T-helper 1 cell treated with Interleukin-12 subunit alpha and Interleukin-12 subunit beta and Interleukin-4 antibody, amounts not matched to agents 30 ng/mL and 1 ng/mL, for 36 hours (primary cell): ENCODE results near the gene LONRF2. TPM values are rescaled to one million over a fixed set of nuclear protein-coding genes. Genes with fewer than 3 reads are reported as not detected.
"Not testable (repeated sequence)": the region's sequence is repeated elsewhere in the genome, so short reads cannot be mapped to it uniquely, and the experiment has no call there.

Experiments used
- intact Hi-C: fragments of 100-400 bp; cut with micrococcal nuclease; formaldehyde crosslinking; loops from one replicate; pipeline ENCODE4 v1.15.1; 2024
- total RNA-seq: library from RNA; stranded (reverse); gene quantifications from 2 replicates; pipeline ENCODE4 v1.2.3, GENCODE V29; 2022

Gene LONRF2
- 0.54 and 0.56 TPM in 2 replicates for total RNA-seq

- intact Hi-C loops = loop anchor here (5.0 kb wide), 1 partner anchor 35 kb away; no protein-coding TSS in a partner anchor
These were observed at the start of gene LONRF2 for GRCh38 chr2:100321866-100322820. LONRF2 (minus strand) TSS chr2:100322501; CDS start chr2:100322093, 408 bp downstream.

GRCh38 chr2:100367163-100367562 is 44.9 kb upstream of the LONRF2 start:
- intact Hi-C loops = no loop called here

DNA sequence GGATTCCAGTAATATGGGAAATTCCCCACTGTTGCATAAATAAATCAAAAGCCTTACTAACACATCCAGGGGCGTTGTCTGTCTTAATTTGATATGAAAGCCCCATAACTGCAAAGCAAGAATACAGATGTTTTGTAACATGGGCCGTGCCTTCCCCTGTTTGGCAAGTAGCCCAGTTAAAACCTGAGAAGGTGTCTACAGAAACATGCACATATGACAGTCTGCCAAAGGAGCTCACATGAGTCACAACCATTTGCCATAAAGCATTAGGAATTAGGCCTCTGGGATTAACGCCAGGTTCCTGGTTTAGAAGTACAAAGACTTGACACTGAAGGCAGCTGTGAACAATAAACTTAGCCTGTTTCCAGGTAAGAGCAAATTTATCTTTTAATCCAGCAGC is 43.1 kb upstream of the LONRF2 start:
- intact Hi-C loops = no loop called here

DNA sequence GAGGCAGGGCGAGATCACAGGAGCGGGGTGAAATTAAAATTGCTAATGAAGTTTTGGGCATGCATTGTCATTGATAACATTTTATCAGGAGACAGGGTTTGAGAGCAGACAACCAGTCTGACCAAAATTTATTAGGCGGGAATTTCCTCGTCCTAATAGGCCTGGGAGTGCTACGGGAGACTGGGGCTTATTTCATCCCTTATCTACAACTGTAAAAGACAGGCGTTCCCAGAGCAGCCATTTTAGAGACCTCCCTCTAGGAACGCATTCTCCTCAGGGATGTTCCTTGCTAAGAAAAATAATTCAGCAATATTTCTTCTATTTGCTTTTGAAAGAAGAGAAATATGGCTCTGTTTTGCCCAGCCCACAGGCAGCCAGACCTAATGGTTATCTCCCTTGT is 40.0 kb upstream of the LONRF2 start:
- intact Hi-C loops = not testable (repeated sequence)

GRCh38 chr2:100359576-100359975 is 37.3 kb upstream of the LONRF2 start:
- intact Hi-C loops = no loop called here

GRCh38 chr2:100358554-100358953 is 36.3 kb upstream of the LONRF2 start:
- intact Hi-C loops = no loop called here

GRCh38 chr2:100352521-100352920 is 30.2 kb upstream of the LONRF2 start:
- intact Hi-C loops = no loop called here

GRCh38 chr2:100350661-100351185 is 28.4 kb upstream of the LONRF2 start:
- intact Hi-C loops = no loop called here

DNA sequence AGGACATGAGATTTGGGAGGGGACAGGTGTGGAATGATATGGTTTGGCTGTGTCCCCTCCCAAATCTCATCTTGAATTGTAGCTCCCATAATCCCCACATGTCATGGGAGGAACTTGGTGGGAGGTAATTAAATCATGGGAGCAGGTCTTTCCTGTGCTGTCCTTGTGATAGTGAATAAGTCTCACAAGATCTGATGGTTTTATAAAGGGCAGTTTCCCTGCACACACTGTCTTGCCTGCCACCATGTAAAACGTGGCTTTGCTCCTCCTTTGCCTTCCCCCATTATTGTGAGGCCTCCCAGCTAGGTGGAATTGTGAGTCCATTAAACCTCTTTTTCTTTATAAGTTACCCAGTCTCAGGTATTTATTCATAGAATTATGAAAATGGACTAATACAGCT is 22.8 kb upstream of the LONRF2 start:
- intact Hi-C loops = not testable (repeated sequence)

GRCh38 chr2:100344433-100344832 is 22.1 kb upstream of the LONRF2 start:
- intact Hi-C loops = no loop called here

DNA sequence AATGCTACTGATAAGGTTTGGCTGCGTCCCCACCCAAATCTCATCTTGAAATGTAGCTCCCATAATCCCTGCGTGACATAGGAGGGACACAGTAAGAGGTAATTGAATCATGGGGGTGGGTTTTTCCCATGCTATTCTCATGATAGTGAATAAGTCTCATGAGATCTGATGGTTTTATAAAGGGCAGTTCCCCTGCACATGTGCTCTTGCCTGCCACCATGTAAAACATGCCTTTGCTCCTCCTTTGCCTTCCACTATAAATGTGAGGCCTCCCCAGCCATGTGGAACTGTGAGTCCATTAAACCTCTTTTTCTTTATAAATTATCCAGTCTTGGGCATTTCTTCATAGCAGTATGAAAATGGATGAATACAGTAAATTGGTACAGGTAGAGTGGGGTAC is 20.2 kb upstream of the LONRF2 start:
- intact Hi-C loops = loop anchor here (1.0 kb wide), 1 partner anchor 24 kb away; no protein-coding TSS in a partner anchor

DNA sequence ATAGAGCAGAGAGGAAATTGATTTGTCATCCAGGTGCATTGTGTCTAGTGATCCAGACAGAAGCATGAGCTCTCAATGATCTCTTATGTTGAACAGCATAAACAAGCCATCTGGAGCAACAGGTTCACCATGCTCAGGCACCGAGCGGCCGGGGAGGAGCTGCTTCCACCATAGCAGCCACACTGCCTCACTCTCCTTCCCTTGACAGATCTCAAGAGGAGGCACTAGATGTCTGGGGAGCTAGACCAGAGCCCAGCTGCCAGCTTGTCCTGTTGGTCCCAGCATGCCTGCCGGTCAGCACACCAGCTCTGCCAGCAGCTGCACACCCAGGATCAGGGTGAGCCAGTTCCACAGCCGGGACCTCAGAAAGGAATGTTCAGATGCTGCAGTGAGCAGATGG is 17.5 kb upstream of the LONRF2 start:
- intact Hi-C loops = no loop called here

GRCh38 chr2:100334929-100335328 is 12.6 kb upstream of the LONRF2 start:
- intact Hi-C loops = no loop called here

GRCh38 chr2:100327742-100328141 is 5.4 kb upstream of the LONRF2 start:
- intact Hi-C loops = no loop called here

DNA sequence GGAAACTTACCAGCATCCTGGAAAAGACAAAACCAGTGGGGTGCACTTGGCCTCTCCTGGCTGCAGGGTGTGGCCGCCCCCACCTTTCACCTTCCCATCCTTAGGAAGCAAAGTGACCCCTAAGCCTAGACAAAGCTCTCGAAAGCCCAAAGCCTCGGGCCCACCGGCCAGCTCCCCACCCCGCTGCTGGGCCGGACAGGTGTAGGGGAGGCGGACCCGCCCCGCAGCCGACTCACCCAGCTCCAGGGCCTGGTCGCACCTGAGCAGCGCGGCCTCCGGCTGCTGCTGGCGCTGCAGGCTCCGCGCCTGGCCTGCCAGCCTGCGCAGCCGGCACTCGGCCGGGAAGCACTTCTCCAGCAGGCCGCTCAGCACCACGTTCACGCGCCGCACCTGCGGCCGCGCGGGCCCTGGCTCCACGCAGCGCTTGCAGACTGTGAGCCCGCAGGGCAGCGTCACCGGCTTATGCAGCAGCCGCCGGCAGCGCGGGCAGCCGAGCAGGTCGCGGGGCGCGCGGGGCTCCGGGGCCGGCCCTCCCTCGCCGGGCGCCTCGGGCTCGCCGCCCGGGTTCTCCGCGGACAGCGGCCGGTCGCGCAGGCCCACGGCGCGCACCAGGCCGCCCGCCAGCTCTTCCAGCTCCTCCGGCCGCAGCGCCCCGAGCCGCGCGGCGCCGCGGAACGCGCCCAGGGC is 979 bp downstream of the LONRF2 start:
- intact Hi-C loops = loop anchor here (5.0 kb wide), 1 partner anchor 34 kb away; no protein-coding TSS in a partner anchor

- intact Hi-C loops = loop anchor here (5.0 kb wide), 1 partner anchor 33 kb away; no protein-coding TSS in a partner anchor
These were observed 1.6 kb downstream of the LONRF2 start for GRCh38 chr2:100320547-100321178.

GRCh38 chr2:100317634-100318033 is 4.7 kb downstream of the LONRF2 start:
- intact Hi-C loops = no loop called here

GRCh38 chr2:100309973-100310719 is 12.2 kb downstream of the LONRF2 start:
- intact Hi-C loops = no loop called here

GRCh38 chr2:100309311-100309710 is 13.0 kb downstream of the LONRF2 start:
- intact Hi-C loops = no loop called here

GRCh38 chr2:100303744-100304143 is 18.6 kb downstream of the LONRF2 start:
- intact Hi-C loops = no loop called here

- intact Hi-C loops = no loop called here
These were observed 19.8 kb downstream of the LONRF2 start for GRCh38 chr2:100302585-100302892.
